G401 (cell line): Measurements from ENCODE around the gene STRADB. TPM values are rescaled to one million over a fixed set of nuclear protein-coding genes. Genes with fewer than 3 reads are reported as not detected.
"Not testable (repeated sequence)": the region's sequence is repeated elsewhere in the genome, so short reads cannot be mapped to it uniquely, and the experiment has no call there.

ENCODE experiments used
- DNase-seq: peaks from one replicate; pipeline ENCODE4 v3.0.0-alpha.2; 2015; ENCODE audit warnings: low spot score
- in situ Hi-C: cut with HindIII; loops from 2 replicates; pipeline ENCODE4 v1.10.0; 2016; ENCODE audit warnings: low sequenced_read_pairs, mixed read lengths
- total RNA-seq: library from RNA; depleted of rRNA; stranded (reverse); fragments of >200 nt; shearing (Covaris generic); gene quantifications from 2 replicates; pipeline ENCODE4 v1.2.3, GENCODE V29; 2014; rRNA removed

The STRADB gene
- 276 and 285 TPM in 2 replicates for total RNA-seq

DNA sequence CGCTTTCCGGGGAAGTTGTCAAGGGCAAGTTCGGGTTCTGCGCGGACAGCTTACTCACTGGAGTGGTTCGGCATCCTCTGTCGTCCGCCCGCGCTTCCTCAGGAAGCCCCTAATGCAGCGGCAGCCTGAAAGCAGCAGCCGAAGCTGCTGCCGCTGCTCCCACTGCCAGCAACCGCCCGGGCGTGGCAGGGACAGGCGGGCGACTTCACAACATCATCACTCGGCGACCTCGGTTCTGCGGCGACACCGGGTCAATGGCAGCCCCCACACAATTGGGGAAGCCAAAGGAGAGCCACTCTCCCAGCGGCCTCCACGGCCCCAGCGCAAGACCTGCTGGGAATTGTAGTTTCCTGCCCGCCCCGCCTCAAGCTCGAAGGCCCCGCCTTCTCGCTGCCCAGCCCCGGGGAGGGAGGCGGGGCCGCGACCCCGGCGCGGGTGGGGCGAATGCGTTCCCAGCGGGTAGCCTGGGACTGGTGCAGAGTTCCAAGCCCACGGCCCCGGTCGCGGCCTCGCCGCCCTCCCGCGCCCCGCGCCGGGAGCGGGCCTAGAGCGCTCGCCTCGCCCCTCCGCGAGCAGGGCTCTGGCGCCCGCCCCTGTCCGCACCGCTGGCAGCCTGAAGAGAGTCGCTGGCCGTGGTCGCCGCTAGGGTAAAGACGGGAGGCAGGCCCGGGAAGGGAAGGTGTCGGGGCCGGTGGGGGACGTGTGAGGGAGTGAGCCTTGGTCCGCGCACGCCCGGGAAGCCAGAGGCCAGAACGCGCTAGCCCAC lies at the start of gene STRADB, which contains the start of gene TRAK2:
STRADB (plus strand) TSS at position 449 of the 766 bp plus-strand sequence. CDS start 3,101 bp downstream, outside the sequence.
TRAK2 (minus strand) TSS at position 167 of the 766 bp plus-strand sequence. CDS start 30,951 bp downstream, outside the sequence.
- in situ Hi-C loops = no loop called here
- DNase-seq = peak; percentile 96

DNA sequence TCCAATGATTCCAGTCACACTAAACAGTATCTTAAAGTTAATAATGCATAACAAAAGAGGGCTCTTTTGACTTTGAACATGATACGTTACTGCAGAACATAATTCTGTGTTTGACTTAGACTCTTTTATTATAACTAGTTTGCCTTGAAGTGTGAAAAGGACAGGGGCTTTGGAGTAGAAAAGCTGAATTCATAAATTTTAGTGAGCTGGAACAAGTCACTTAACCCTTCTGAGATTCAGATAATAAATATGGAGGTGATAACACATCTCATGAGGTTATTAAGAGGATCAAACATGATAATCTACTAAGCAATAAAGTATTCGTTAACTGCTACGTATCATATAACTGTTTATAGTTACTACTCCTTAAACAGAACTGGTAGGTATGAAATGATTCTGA lies 49.7 kb upstream of the STRADB start:
- DNase-seq = no peak
- in situ Hi-C loops = no loop called here

- no peak for DNase-seq
- in situ Hi-C loops = no loop called here
Observed at GRCh38 chr2:201402651-201403562, 48.6 kb upstream of the STRADB start.

DNA sequence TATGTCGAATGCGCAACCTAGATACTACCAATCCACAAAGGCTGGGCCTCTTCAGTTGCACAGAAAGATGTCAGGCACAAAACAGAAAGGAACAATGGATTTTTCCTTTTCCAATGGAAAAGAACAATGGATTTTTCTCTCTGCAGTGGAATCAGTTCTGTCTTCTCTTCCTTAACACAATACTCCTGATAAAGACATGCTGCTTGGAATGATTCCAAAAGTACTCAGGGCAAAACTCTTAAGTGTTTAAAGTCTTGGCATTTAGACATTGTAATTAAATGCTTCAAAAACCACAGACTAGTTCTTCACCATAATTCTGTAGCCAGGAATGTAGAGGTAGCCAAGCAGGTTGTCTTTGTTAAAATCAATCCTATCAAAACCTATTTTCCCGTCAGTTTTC lies 47.7 kb upstream of the STRADB start:
- DNase-seq = no peak
- in situ Hi-C loops = no loop called here

GRCh38 chr2:201404699-201405280 lies 46.8 kb upstream of the STRADB start:
- DNase-seq = no peak
- in situ Hi-C loops = no loop called here

- in situ Hi-C loops = no loop called here
- peak; percentile 60 for DNase-seq
Observed at GRCh38 chr2:201406077-201406662, 45.4 kb upstream of the STRADB start.

- in situ Hi-C loops = no loop called here
- no peak for DNase-seq
Observed at GRCh38 chr2:201407265-201407664, 44.3 kb upstream of the STRADB start.

DNA sequence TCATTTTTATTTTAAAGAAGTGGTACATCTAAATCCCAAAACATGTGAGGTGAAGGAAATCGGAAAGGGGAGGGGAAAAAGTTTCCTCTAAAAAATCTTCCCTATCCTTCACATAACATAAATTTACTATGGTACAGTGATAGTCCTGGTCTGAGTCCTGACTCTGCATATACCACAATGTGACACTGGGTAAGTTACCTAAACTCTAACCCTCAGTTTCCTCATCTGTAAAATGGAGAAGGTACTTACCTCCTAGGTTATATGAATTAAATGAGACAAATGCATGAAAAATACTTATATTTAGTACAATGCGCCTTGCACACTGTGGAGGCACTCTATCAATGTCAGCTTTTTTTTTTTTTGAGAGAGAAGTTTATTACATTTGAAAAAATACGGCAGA lies 42.6 kb upstream of the STRADB start:
- DNase-seq = no peak
- in situ Hi-C loops = no loop called here

DNA sequence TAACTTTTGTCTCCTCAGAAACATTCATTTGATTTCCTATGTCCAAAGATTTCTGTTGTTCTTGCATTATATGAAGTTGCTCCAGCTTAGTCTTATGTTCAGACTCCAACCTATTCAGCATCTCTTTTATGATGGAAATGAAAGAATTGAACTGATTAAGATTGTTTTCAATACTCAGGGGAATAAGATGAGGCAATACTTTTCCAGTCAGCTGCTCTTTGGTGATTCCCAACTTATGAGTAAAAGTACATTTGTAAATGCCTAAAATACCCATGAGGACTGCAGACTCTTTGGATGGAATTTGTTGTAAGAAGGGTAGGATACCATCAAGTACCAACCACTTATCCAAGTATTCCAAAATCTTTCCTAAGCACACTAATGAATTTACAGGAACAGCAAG lies 40.1 kb upstream of the STRADB start:
- in situ Hi-C loops = no loop called here
- no peak for DNase-seq

DNA sequence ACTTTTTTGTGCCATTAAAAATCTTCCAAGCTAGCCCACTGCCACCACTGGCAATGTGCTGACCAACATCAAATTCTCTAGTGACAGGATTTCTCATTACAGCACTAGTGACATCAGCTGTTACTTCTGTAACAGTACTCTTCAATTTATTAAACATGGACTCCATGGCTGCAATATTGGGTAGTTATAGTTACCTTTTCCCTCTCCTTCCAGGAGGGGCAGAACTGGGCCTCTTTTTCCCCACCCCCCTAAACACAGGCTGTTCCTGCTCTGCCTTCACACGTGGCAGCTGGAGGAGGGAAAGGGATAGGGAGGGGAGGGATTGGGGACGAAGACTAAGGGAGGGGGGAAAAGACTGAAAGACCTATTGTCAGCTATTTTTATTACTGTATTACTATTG lies 38.4 kb upstream of the STRADB start:
- in situ Hi-C loops = no loop called here
- no peak for DNase-seq

GRCh38 chr2:201413552-201413951 lies 38.0 kb upstream of the STRADB start:
- in situ Hi-C loops = no loop called here
- DNase-seq = no peak

DNA sequence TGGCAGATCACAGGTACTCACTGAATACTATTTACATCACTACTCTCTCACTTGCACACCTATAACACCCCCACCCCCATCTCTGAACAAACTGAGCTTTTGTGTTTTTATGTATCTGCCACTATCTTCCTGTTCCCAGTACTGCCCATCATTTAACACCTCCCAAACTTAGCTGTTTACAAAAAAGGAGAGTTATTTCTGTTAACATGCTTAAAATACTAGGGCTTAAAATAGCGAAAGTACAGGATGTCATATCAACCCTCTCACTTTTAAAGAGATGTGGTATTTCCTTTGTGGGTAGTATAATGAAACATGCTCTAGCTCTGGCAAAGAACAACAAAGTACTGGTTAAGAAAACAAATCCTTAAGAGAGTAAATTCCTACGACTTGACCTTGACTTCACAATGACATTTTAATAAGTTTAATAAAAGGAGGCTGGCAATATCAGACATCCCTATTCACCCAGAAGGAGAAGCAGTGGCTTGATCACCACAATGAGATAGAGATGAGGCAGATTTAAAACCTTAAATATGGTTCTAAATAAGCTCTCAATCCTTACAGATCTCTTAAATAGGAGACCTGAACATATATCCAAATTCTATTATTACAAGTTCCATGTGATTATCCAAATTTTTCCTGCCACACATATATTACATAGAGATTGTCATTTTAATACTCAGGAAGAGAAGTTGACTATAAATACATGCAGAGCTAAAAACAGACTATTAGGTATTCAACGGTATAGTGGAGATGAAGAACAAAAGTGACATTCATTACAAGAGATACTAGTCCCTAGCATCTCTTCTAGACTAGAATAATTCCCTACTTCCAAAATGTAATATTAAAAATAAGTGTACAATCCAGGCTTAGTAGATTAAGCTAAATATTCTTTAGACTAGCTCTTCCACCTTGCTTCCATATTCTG lies 37.2 kb upstream of the STRADB start:
- in situ Hi-C loops = no loop called here
- no peak for DNase-seq

DNA sequence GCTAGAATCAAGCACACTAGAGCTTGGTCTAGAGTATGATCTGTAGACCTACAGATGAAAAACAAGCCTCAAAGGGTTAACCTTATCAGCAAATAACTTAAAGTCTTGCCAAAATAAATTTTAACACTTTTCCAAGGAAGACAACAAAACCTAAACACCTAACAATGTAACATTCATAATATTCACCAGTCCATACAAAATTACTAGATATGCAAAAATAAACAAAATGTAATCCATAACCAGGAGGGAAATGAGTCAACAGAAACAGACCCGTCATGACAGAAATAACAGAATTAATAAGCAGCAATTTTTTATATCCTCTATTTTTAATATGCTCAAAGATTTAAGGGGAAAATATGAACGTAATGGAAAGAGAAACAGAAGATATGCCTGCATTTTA lies 36.4 kb upstream of the STRADB start:
- no peak for DNase-seq
- in situ Hi-C loops = no loop called here

DNA sequence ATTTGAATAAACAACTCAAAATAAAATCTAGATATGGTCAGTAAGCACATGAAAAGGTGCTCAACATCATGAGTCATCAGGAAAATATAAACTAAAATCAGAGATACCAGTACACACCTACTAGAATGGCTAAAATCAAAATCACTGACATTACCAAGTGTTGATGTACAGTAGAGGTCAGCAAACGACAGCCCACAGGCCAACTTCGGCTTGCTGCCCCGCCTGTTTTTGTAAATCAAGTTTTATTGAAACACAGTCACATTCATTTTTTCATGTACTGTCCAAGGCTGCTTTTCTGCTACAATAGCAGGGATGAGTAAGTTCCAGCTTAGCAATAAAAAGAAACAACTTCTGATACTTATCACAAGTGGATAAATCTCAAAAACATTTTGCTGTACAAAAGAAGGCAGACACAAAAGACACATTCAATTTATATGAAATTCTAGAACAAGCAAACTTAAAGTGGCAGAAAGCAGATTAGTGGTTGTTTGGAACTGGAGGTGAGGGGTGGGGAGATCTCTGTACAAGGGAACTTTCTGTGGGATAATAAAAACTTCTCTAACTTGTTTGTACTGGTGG lies 32.4 kb upstream of the STRADB start:
- no peak for DNase-seq
- in situ Hi-C loops = no loop called here

GRCh38 chr2:201419986-201420385 lies 31.6 kb upstream of the STRADB start:
- in situ Hi-C loops = no loop called here
- no peak for DNase-seq

DNA sequence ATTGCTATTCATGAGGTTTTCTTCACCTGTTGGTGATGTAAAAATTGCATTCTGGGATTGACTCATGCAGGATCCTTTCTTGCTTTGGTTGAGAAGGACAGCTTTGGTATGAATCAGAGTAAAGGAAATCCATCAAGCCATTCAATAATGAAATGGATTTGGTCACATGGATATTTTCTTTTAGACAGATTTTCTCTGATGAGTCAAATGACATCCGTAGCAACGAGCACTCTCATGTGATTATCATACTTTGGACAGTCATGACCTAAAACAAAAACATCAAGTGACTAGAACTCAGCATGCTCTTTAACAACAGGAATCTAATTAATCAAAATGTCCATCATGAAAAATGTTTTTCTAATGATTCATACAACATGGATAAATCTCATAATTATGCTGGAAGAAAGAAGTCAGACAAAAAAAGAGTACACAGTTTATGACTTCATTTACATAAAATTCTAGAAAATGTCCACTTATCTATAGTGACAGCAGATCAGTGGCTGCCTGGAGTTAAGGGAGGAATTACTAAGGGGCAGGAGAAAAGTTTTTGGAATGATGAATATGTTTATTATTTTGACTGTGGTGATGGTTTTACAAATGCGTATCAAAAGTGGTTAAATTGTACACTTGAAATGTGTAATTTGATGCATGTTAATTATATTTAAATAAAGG lies 31.0 kb upstream of the STRADB start:
- in situ Hi-C loops = no loop called here
- DNase-seq = no peak

DNA sequence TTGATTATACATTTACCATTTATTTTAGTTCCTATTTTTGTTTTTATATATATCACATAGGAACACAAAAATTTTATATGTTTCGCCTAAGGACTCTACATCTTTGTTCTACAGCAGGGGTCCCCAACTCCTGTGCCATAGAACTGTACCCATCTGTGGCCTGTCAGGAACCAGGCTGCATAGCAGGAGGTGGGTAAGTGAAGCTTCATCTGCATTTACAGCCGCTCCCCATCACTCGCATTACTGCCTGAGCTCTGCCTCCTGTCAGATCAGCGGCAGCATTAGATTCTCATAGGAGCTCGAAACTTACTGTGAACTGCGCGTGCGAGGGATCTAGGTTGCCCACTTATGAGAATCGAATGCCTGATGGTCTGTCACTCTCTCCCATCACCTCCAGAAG lies 25.6 kb upstream of the STRADB start:
- in situ Hi-C loops = no loop called here
- DNase-seq = no peak

DNA sequence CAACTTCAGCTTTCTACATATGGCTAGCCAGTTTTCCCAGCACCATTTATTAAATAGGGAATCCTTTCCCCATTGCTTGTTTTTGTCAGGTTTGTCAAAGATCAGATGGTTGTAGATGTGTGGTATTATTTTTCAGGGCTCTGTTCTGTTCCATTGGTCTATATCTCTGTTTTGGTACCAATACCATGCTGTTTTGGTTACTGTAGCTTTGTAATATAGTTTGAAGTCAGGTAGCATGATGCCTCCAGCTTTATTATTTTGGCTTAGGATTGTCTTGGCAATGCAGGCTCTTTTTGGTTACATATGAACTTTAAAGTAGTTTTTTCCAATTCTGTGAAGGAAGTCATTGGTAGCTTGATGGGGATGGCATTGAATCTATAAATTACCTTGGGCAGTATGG lies 23.2 kb upstream of the STRADB start:
- DNase-seq, in situ Hi-C loops: not testable (repeated sequence)
